GM23338 (cell line): ENCODE results near the gene FAF2. TPM values are rescaled to one million over a fixed set of nuclear protein-coding genes. Genes with fewer than 3 reads are reported as not detected.

Source experiments
- ATAC-seq: fragments of 200-7000 bp; cut with Tn5 transposase; 3 replicates; pipeline ENCODE4 v1.9.1; 2020
- DNase-seq: peaks from one replicate; pipeline ENCODE4 v3.0.0-alpha.2; 2015; ENCODE audit warnings: low spot score
- H2AFZ ChIP-seq: fragments of 200-600 bp; sonication (generic); 2 replicates; pipeline ENCODE4 v1.8.0; 2016; ENCODE audit warnings: antibody characterized with exemption, mild to moderate bottlenecking, moderate library complexity
- H3F3A ChIP-seq: fragments of 200-600 bp; sonication (generic); replicated peaks from 2 replicates; pipeline ENCODE4 v1.8.0; 2017; ENCODE audit warnings: antibody characterized with exemption, mixed run types, low read depth
- H3K27ac ChIP-seq: fragments of 200-600 bp; sonication (generic); 2 replicates; pipeline ENCODE4 v1.6.1; 2016; ENCODE audit warnings: low read depth
- H3K27me3 ChIP-seq: fragments of 200-600 bp; sonication (generic); 2 replicates; pipeline ENCODE4 v1.8.0; 2016; ENCODE audit warnings: mild to moderate bottlenecking, mixed run types, moderate library complexity; ENCODE audit not compliant: insufficient read depth
- H3K36me3 ChIP-seq: fragments of 200-600 bp; sonication (generic); 2 replicates; pipeline ENCODE4 v1.8.0; 2016; ENCODE audit warnings: mild to moderate bottlenecking; ENCODE audit not compliant: insufficient read depth
- H3K4me1 ChIP-seq: fragments of 200-600 bp; sonication (generic); 2 replicates; pipeline ENCODE4 v1.8.0; 2016; ENCODE audit warnings: mild to moderate bottlenecking, moderate library complexity; ENCODE audit not compliant: insufficient read depth
- H3K4me2 ChIP-seq: fragments of 200-600 bp; sonication (generic); 2 replicates; pipeline ENCODE4 v1.7.1; 2017; ENCODE audit warnings: mixed run types
- H3K4me3 ChIP-seq: fragments of 200-600 bp; sonication (generic); 2 replicates; pipeline ENCODE4 v1.6.1; 2016; ENCODE audit warnings: mixed run types
- H3K79me2 ChIP-seq: fragments of 200-600 bp; sonication (generic); replicated peaks from 2 replicates; pipeline ENCODE4 v1.8.0; 2017; ENCODE audit warnings: mild to moderate bottlenecking; ENCODE audit not compliant: insufficient read depth
- H3K9me2 ChIP-seq: fragments of 200-600 bp; sonication (generic); 2 replicates; pipeline ENCODE4 v1.8.0; 2017; ENCODE audit not compliant: insufficient read depth
- H4K20me1 ChIP-seq: fragments of 200-600 bp; sonication (generic); replicated peaks from 2 replicates; pipeline ENCODE4 v1.8.0; 2017; ENCODE audit warnings: mild to moderate bottlenecking; ENCODE audit not compliant: insufficient read depth
- H3K27ac Mint-ChIP-seq: 2 replicates; pipeline ENCODE4 v1.8.0; 2020; ENCODE audit warnings: inconsistent platforms, mild to moderate bottlenecking, moderate library complexity, mixed read lengths
- H3K27me3 Mint-ChIP-seq: 3 replicates; pipeline ENCODE4 v1.8.0; 2022; ENCODE audit warnings: low read depth, mild to moderate bottlenecking, moderate library complexity, mixed read lengths, inconsistent platforms; ENCODE audit not compliant: insufficient read depth, poor library complexity
- H3K36me3 Mint-ChIP-seq: 3 replicates; pipeline ENCODE4 v1.8.0; 2021; ENCODE audit warnings: low read depth, mild to moderate bottlenecking, inconsistent platforms, moderate library complexity, mixed read lengths
- H3K4me1 Mint-ChIP-seq: 3 replicates; pipeline ENCODE4 v1.8.0; 2020; ENCODE audit warnings: mild to moderate bottlenecking, inconsistent platforms, mixed read lengths
- H3K4me3 Mint-ChIP-seq: 3 replicates; pipeline ENCODE4 v1.8.0; 2021; ENCODE audit warnings: moderate library complexity, mild to moderate bottlenecking, inconsistent platforms, mixed read lengths
- H3K9me3 Mint-ChIP-seq: 3 replicates; pipeline ENCODE4 v1.8.0; 2020; ENCODE audit warnings: moderate library complexity, mild to moderate bottlenecking, inconsistent platforms, mixed read lengths
- ETS1 ChIP-seq: IDR thresholded peaks from 2 replicates; pipeline ENCODE4 v1.6.1; 2016; ENCODE audit warnings: antibody characterized with exemption
- JUNB ChIP-seq: IDR thresholded peaks from one replicate; pipeline ENCODE4 v1.6.1; 2016; ENCODE audit warnings: antibody characterized with exemption; ENCODE audit not compliant: unreplicated experiment
- POLR2AphosphoS5 ChIP-seq: IDR thresholded peaks from 2 replicates; pipeline ENCODE4 v1.6.1; 2016; ENCODE audit warnings: antibody characterized with exemption, low read depth
- ZNF331 ChIP-seq: fragments of 250-450 bp; sonication (Bioruptor Pico); IDR thresholded peaks from 2 replicates; pipeline ENCODE4 v1.5.0; 2020; ENCODE audit warnings: low read depth, mild to moderate bottlenecking, moderate library complexity
- polyA plus RNA-seq: library from polyadenylated mRNA; unstranded; fragments of >200 nt; fragmentation: Nextera tagmentation; extraction: Ambion mirVana; gene quantifications from 2 replicates; pipeline ENCODE4 v1.2.1, GENCODE V29; 2016
- total RNA-seq: library from RNA; depleted of rRNA; stranded (reverse); fragments of >200 nt; shearing (Covaris generic); gene quantifications from 2 replicates; pipeline ENCODE4 v1.2.3, GENCODE V29; 2014
- TF ChIP-seq, protein P1 (sequence below): fragments of 250-450 bp; sonication (Bioruptor Pico); IDR thresholded peaks from 2 replicates; pipeline ENCODE4 v1.5.0; 2020; ENCODE audit warnings: mild to moderate bottlenecking, moderate library complexity

The FAF2 gene
- total and polyA plus RNA-seq, 2 experiments from 2014 or later: 32.8 to 37.6 TPM

- TF ChIP-seq, protein P1, sequence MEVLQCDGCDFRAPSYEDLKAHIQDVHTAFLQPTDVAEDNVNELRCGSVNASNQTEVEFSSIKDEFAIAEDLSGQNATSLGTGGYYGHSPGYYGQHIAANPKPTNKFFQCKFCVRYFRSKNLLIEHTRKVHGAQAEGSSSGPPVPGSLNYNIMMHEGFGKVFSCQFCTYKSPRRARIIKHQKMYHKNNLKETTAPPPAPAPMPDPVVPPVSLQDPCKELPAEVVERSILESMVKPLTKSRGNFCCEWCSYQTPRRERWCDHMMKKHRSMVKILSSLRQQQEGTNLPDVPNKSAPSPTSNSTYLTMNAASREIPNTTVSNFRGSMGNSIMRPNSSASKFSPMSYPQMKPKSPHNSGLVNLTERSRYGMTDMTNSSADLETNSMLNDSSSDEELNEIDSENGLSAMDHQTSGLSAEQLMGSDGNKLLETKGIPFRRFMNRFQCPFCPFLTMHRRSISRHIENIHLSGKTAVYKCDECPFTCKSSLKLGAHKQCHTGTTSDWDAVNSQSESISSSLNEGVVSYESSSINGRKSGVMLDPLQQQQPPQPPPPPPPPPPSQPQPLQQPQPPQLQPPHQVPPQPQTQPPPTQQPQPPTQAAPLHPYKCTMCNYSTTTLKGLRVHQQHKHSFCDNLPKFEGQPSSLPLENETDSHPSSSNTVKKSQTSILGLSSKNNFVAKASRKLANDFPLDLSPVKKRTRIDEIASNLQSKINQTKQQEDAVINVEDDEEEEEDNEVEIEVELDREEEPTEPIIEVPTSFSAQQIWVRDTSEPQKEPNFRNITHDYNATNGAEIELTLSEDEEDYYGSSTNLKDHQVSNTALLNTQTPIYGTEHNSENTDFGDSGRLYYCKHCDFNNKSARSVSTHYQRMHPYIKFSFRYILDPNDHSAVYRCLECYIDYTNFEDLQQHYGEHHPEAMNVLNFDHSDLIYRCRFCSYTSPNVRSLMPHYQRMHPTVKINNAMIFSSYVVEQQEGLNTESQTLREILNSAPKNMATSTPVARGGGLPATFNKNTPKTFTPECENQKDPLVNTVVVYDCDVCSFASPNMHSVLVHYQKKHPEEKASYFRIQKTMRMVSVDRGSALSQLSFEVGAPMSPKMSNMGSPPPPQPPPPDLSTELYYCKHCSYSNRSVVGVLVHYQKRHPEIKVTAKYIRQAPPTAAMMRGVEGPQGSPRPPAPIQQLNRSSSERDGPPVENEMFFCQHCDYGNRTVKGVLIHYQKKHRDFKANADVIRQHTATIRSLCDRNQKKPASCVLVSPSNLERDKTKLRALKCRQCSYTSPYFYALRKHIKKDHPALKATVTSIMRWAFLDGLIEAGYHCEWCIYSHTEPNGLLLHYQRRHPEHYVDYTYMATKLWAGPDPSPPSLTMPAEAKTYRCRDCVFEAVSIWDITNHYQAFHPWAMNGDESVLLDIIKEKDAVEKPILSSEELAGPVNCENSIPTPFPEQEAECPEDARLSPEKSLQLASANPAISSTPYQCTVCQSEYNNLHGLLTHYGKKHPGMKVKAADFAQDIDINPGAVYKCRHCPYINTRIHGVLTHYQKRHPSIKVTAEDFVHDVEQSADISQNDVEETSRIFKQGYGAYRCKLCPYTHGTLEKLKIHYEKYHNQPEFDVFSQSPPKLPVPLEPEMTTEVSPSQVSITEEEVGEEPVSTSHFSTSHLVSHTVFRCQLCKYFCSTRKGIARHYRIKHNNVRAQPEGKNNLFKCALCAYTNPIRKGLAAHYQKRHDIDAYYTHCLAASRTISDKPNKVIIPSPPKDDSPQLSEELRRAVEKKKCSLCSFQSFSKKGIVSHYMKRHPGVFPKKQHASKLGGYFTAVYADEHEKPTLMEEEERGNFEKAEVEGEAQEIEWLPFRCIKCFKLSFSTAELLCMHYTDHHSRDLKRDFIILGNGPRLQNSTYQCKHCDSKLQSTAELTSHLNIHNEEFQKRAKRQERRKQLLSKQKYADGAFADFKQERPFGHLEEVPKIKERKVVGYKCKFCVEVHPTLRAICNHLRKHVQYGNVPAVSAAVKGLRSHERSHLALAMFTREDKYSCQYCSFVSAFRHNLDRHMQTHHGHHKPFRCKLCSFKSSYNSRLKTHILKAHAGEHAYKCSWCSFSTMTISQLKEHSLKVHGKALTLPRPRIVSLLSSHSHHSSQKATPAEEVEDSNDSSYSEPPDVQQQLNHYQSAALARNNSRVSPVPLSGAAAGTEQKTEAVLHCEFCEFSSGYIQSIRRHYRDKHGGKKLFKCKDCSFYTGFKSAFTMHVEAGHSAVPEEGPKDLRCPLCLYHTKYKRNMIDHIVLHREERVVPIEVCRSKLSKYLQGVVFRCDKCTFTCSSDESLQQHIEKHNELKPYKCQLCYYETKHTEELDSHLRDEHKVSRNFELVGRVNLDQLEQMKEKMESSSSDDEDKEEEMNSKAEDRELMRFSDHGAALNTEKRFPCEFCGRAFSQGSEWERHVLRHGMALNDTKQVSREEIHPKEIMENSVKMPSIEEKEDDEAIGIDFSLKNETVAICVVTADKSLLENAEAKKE (CRISPR knock-in tag): no peak
- TF ChIP-seq POLR2AphosphoS5: no peak
These were observed 101.7 kb downstream of the FAF2 start (continued) for GRCh38 chr5:176549871-176550270.

DNA sequence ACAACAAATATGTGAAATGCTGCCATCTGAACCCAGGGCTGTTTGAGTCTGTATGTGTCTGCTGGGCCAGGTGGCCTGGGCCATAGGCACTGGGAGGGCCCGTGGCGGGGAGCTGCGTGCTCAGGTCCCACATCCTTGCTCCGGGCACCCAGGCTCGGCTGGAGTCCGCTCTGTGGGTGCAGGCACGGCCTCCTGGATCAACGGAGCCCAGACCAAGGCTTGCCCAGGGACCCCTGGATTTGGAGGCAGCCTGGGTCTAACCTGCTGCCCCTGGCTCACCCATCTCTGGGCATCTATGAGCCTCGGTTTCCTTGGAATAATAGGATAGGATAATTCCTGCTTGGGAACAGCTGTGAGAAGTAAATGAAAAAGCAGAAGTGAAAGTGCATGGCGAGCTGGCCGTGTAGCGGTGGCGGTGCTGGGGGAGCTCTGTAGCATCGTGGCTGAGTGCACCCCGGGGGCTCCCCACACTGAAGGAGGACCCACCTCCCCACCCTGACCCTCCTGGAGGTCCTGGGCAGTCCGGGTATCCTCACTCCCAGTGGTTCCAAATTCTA lies 102.2 kb downstream of the FAF2 start:
- H3K27ac Mint-ChIP-seq: no peak overlapping the region
- TF ChIP-seq ZNF331 (no peak), JUNB (no peak), ETS1 (no peak)
- TF ChIP-seq, protein P1 (CRISPR knock-in tag): no peak

More for the DNA sequence above, 102.2 kb downstream of the FAF2 start:
- Histone ChIP-seq H4K20me1 (no peaks in the 10 kb centered on the region), H3K27me3 (no peaks in the 10 kb centered on the region), H2AFZ (no peak overlapping the region), H3K4me3 (no peak overlapping the region), H3K4me1 (no peaks in the 10 kb centered on the region), H3F3A (no peaks in the 10 kb centered on the region), H3K79me2 (no peaks in the 10 kb centered on the region), H3K4me2 (no peak overlapping the region), H3K27ac (no peak overlapping the region), H3K36me3 (no peaks in the 10 kb centered on the region), H3K9me2 (no peaks in the 10 kb centered on the region)
- no peaks in the 10 kb centered on the region for H3K36me3 Mint-ChIP-seq
- no peak overlapping the region for H3K4me3 Mint-ChIP-seq
- peaks cover 14% of the 10 kb centered on the region for H3K4me1 Mint-ChIP-seq
- H3K9me3 Mint-ChIP-seq: no peaks in the 10 kb centered on the region
- peaks cover 8% of the 10 kb centered on the region for H3K27me3 Mint-ChIP-seq
- DNase-seq (no peak), ATAC-seq (no peak)
